ENCODE data around the gene NTHL1. TPM values are rescaled to one million over a fixed set of nuclear protein-coding genes. Genes with fewer than 3 reads are reported as not detected.

NTHL1 gene
- total and polyA plus RNA-seq, 2 of the 13 experiments (the other 11 are each of a cell fraction or from before 2014, with no cell fraction given) = 47.5 to 64.9 TPM

- TF ChIP-seq TEAD2 (CRISPR knock-in tag; IDR thresholded peaks at IDR 0.05) (no peak), DR1 (CRISPR knock-in tag; IDR thresholded peaks at IDR 0.05) (no peak), ZNF782 (CRISPR knock-in tag; IDR thresholded peaks at IDR 0.05; ENCODE audit: borderline replicate concordance) (no peak; the same call in 1 of the 2 replicates), KDM3A (CRISPR knock-in tag; IDR thresholded peaks at IDR 0.05; ENCODE audit: low read depth) (no peak), KLF16 (CRISPR knock-in tag; IDR thresholded peaks at IDR 0.05) (peak in 1 of 2 experiments; percentile 57; a peak in 1 of 4 replicates), KLF6 (CRISPR knock-in tag; IDR thresholded peaks at IDR 0.05) (no peak; the same call in 1 of the 2 replicates), ZNF224 (CRISPR knock-in tag; IDR thresholded peaks at IDR 0.05) (no peak), ARNTL (CRISPR knock-in tag; IDR thresholded peaks at IDR 0.05) (peak; percentile 58), SPEN (CRISPR knock-in tag; IDR thresholded peaks at IDR 0.05; ENCODE audit: low read depth) (no peak; the same call in none of the 2 replicates), THAP11 (CRISPR knock-in tag; IDR thresholded peaks at IDR 0.05) (peak; percentile 80), BCLAF1 (IDR thresholded peaks at IDR 0.05) (no peak), DDIT3 (CRISPR knock-in tag; IDR thresholded peaks at IDR 0.05) (no peak), ZBTB7A (CRISPR knock-in tag; IDR thresholded peaks at IDR 0.05) (no peak; the same call in none of the 2 replicates), SRF (IDR thresholded peaks at IDR 0.05; ENCODE audit: low read depth, low read length) (no peak), RFX3 (CRISPR knock-in tag; IDR thresholded peaks at IDR 0.05) (no peak), REPIN1 (CRISPR knock-in tag; IDR thresholded peaks at IDR 0.05; ENCODE audit: borderline replicate concordance, low read depth) (peak; percentile 63; the same call in 1 of the 2 replicates), ZNF501 (CRISPR knock-in tag; IDR thresholded peaks at IDR 0.05) (peak; percentile 94), GATA4 (IDR thresholded peaks at IDR 0.05; ENCODE audit: borderline replicate concordance, low read depth) (peak; percentile 20; the same call in 1 of the 2 replicates), SMAD3 (CRISPR knock-in tag; IDR thresholded peaks at IDR 0.05) (0 out of 2 replicates have a peak, but pooled peaks have one; percentile 61)
- TF ChIP-seq, protein P1, sequence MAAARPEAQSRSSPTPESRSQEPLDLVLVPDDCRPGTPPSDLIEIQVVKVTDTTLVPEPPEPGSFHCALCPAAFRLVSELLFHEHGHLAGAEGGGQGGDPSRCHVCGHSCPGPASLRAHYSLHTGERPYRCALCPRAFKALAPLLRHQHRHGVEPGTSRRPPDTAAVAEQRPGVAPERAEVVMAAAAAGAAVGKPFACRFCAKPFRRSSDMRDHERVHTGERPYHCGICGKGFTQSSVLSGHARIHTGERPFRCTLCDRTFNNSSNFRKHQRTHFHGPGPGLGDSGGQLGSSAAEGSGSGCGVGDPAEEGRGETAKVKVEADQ (CRISPR knock-in tag; IDR thresholded peaks at IDR 0.05; ENCODE audit: borderline replicate concordance) = no peak
- TF ChIP-seq, protein P2, sequence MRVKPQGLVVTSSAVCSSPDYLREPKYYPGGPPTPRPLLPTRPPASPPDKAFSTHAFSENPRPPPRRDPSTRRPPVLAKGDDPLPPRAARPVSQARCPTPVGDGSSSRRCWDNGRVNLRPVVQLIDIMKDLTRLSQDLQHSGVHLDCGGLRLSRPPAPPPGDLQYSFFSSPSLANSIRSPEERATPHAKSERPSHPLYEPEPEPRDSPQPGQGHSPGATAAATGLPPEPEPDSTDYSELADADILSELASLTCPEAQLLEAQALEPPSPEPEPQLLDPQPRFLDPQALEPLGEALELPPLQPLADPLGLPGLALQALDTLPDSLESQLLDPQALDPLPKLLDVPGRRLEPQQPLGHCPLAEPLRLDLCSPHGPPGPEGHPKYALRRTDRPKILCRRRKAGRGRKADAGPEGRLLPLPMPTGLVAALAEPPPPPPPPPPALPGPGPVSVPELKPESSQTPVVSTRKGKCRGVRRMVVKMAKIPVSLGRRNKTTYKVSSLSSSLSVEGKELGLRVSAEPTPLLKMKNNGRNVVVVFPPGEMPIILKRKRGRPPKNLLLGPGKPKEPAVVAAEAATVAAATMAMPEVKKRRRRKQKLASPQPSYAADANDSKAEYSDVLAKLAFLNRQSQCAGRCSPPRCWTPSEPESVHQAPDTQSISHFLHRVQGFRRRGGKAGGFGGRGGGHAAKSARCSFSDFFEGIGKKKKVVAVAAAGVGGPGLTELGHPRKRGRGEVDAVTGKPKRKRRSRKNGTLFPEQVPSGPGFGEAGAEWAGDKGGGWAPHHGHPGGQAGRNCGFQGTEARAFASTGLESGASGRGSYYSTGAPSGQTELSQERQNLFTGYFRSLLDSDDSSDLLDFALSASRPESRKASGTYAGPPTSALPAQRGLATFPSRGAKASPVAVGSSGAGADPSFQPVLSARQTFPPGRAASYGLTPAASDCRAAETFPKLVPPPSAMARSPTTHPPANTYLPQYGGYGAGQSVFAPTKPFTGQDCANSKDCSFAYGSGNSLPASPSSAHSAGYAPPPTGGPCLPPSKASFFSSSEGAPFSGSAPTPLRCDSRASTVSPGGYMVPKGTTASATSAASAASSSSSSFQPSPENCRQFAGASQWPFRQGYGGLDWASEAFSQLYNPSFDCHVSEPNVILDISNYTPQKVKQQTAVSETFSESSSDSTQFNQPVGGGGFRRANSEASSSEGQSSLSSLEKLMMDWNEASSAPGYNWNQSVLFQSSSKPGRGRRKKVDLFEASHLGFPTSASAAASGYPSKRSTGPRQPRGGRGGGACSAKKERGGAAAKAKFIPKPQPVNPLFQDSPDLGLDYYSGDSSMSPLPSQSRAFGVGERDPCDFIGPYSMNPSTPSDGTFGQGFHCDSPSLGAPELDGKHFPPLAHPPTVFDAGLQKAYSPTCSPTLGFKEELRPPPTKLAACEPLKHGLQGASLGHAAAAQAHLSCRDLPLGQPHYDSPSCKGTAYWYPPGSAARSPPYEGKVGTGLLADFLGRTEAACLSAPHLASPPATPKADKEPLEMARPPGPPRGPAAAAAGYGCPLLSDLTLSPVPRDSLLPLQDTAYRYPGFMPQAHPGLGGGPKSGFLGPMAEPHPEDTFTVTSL (CRISPR knock-in tag; IDR thresholded peaks at IDR 0.05; ENCODE audit: borderline replicate concordance) = peak; percentile 82; the same call in 1 of the 2 replicates
Observed at GRCh38 chr16:2039274-2040031, 8.2 kb downstream of the NTHL1 start (continued).
